CD14-positive monocyte (primary cell): Measurements from ENCODE around the gene MLYCD. TPM values are rescaled to one million over a fixed set of nuclear protein-coding genes. Genes with fewer than 3 reads are reported as not detected.

Source experiments
- DNase-seq, 3 donors: peaks; one replicate each; pipeline ENCODE4 v3.0.0-alpha.2; 2011 to 2022
- H2AFZ ChIP-seq: 2 replicates; pipeline ENCODE4 v1.6.0; 2012; ENCODE audit warnings: mild to moderate bottlenecking, low read depth, low read length, inconsistent platforms; ENCODE audit not compliant: insufficient read depth, poor library complexity, severe bottlenecking
- H3K27ac ChIP-seq, 2 donors: 1 replicate in 1 of 2; 2 replicates in 1 of 2; pipeline ENCODE4 v1.5.1; 2012 to 2013; ENCODE audit warnings: low read length in 2 of 2, control low read depth in 1 of 2, inconsistent platforms in 1 of 2, low read depth in 1 of 2, mild to moderate bottlenecking in 1 of 2
- H3K27me3 ChIP-seq, 2 donors: one replicate each; pipeline versions ENCODE4 v1.6.0 to v1.6.1; 2011 to 2013; ENCODE audit warnings: low read length in 2 of 2; ENCODE audit not compliant: control insufficient read depth in 2 of 2, insufficient read depth in 2 of 2
- H3K36me3 ChIP-seq, 2 donors: replicated peaks in 1 of 2; 1 replicate in 1 of 2; 2 replicates in 1 of 2; pipeline versions ENCODE4 v1.5.1 to v1.6.1; 2012 to 2013; ENCODE audit warnings: low read length in 2 of 2, control low read depth in 1 of 2, inconsistent platforms in 1 of 2, mild to moderate bottlenecking in 1 of 2; ENCODE audit not compliant: insufficient read depth in 2 of 2, control insufficient read depth in 1 of 2
- H3K4me1 ChIP-seq, 2 donors: 1 replicate in 1 of 2; 2 replicates in 1 of 2; pipeline versions ENCODE4 v1.5.1 to v1.6.1; 2012 to 2013; ENCODE audit warnings: low read length in 2 of 2, control low read depth in 1 of 2, inconsistent platforms in 1 of 2, mild to moderate bottlenecking in 1 of 2, moderate library complexity in 1 of 2; ENCODE audit not compliant: insufficient read depth in 2 of 2, control insufficient read depth in 1 of 2
- H3K4me2 ChIP-seq: replicated peaks from 2 replicates; pipeline ENCODE3; 2012; ENCODE audit warnings: low read length, moderate library complexity, mild to moderate bottlenecking; ENCODE audit not compliant: poor library complexity, severe bottlenecking; ENCODE audit errors: extremely low read depth
- H3K4me3 ChIP-seq, 3 experiments: fragments of 200-600 bp in 1 of 3; sonication (generic) in 1 of 3; replicated peaks in 1 of 3; 1 replicate in 2 of 3; 2 replicates in 1 of 3; pipeline ENCODE4 v1.5.1; 2011 to 2013; ENCODE audit warnings: low read length in 3 of 3, mild to moderate bottlenecking in 3 of 3, control low read depth in 2 of 3, low read depth in 2 of 3, inconsistent platforms in 1 of 3, moderate library complexity in 1 of 3
- H3K79me2 ChIP-seq: 2 replicates; pipeline ENCODE4 v1.6.0; 2012; ENCODE audit warnings: mild to moderate bottlenecking, control low read depth, inconsistent platforms, low read length, moderate library complexity; ENCODE audit not compliant: insufficient read depth
- H3K9ac ChIP-seq: 2 replicates; pipeline ENCODE4 v1.6.0; 2017; ENCODE audit warnings: low read length, mild to moderate bottlenecking; ENCODE audit not compliant: insufficient read depth, poor library complexity, severe bottlenecking
- H3K9me3 ChIP-seq, 2 donors: replicated peaks in 1 of 2; 1 replicate in 1 of 2; 2 replicates in 1 of 2; pipeline versions ENCODE4 v1.5.1 to v1.6.1; 2012 to 2013; ENCODE audit warnings: low read length in 2 of 2, control low read depth in 1 of 2; ENCODE audit not compliant: control insufficient read depth in 1 of 2, insufficient read depth in 1 of 2
- H4K20me1 ChIP-seq: 2 replicates; pipeline ENCODE4 v1.6.0; 2012; ENCODE audit warnings: mild to moderate bottlenecking, low read length, control low read depth, moderate library complexity; ENCODE audit not compliant: insufficient read depth
- H3K27ac Mint-ChIP-seq, 7 donors: one replicate each; pipeline ENCODE4 v1.8.0; 2020; ENCODE audit warnings: mild to moderate bottlenecking in 7 of 7, mixed read lengths in 7 of 7, moderate library complexity in 6 of 7, inconsistent platforms in 2 of 7
- H3K27me3 Mint-ChIP-seq, 3 donors: one replicate each; pipeline ENCODE4 v1.8.0; 2021 to 2022; ENCODE audit warnings: low read depth in 3 of 3, mild to moderate bottlenecking in 3 of 3, mixed read lengths in 3 of 3, moderate library complexity in 3 of 3, inconsistent platforms in 1 of 3
- H3K36me3 Mint-ChIP-seq, 2 donors: one replicate each; pipeline ENCODE4 v1.8.0; 2020; ENCODE audit warnings: mixed read lengths in 2 of 2, inconsistent platforms in 1 of 2, mild to moderate bottlenecking in 1 of 2
- H3K4me1 Mint-ChIP-seq: one replicate; pipeline ENCODE4 v1.8.0; 2020; ENCODE audit warnings: mild to moderate bottlenecking, mixed read lengths
- H3K4me3 Mint-ChIP-seq, 2 donors: one replicate each; pipeline ENCODE4 v1.8.0; 2020; ENCODE audit warnings: mild to moderate bottlenecking in 2 of 2, mixed read lengths in 2 of 2, moderate library complexity in 1 of 2
- H3K9me3 Mint-ChIP-seq, 7 donors: one replicate each; pipeline ENCODE4 v1.8.0; 2020 to 2022; ENCODE audit warnings: mixed read lengths in 7 of 7, mild to moderate bottlenecking in 6 of 7, moderate library complexity in 6 of 7, inconsistent platforms in 2 of 7
- CTCF ChIP-seq: fragments of 200-600 bp; IDR thresholded peaks from one replicate; pipeline ENCODE4 v1.8.0; 2022; ENCODE audit warnings: antibody characterized with exemption, mild to moderate bottlenecking
- WGBS: methylation state at CpG from one replicate; pipeline ENCODE4 v1.1.5; 2013; ENCODE audit warnings: missing lambda C conversion rate; ENCODE audit not compliant: insufficient coverage; 5-methylcytosine and 5-hydroxymethylcytosine counted together
- intact Hi-C, 2 donors: fragments of 100-400 bp; cut with micrococcal nuclease; formaldehyde crosslinking; loops; one replicate each; pipeline versions ENCODE4 v1.15.0 to v1.15.1; 2023
- polyA plus RNA-seq, 3 donors: library from polyadenylated mRNA; depleted of rRNA in 1 of 3; unstranded in 2 of 3; stranded (reverse) in 1 of 3; fragments of 300-500 nt in 2 of 3; fragments of >200 nt in 1 of 3; fragmentation: Illumina TruSeq in 2 of 3; gene quantifications; 1 replicate in 2 of 3; 2 replicates in 1 of 3; pipeline ENCODE4 v1.2.3, GENCODE V29; 2012 to 2021

Gene MLYCD
- polyA plus RNA-seq, 3 donors = 1.2 to 2.4 (median 1.3) TPM

GRCh38 chr16:83930730-83931500 lies 32.0 kb downstream of the MLYCD start:
- H2AFZ ChIP-seq = no peak overlapping the region
- H4K20me1 ChIP-seq = no peaks in the 10 kb centered on the region
- Mint-ChIP-seq H3K27ac (no peak overlapping the region), H3K4me1 (no peaks in the 10 kb centered on the region), H3K27me3 (peaks cover 2 to 3% (median 2%) of the 10 kb centered on the region in 3 donors), H3K36me3 (peaks cover 5 to 8% of the 10 kb centered on the region in 2 donors), H3K9me3 (no peaks in the 10 kb centered on the region), H3K4me3 (no peak overlapping the region)
- H3K4me3 ChIP-seq = no peak overlapping the region
- no peak overlapping the region for H3K9ac ChIP-seq
- no peaks in the 10 kb centered on the region for H3K4me1 ChIP-seq
- DNase-seq = no peak
- H3K36me3 ChIP-seq = no peaks in the 10 kb centered on the region
- no peaks in the 10 kb centered on the region for H3K79me2 ChIP-seq
- intact Hi-C loops = no loop called here
- no peaks in the 10 kb centered on the region for H3K9me3 ChIP-seq
- H3K4me2 ChIP-seq = no peak overlapping the region
- H3K27ac ChIP-seq = no peak overlapping the region
- 96% methylated on average over 18 of the region's 22 CpGs for WGBS
- no peaks in the 10 kb centered on the region for H3K27me3 ChIP-seq
- TF ChIP-seq CTCF = no peak

GRCh38 chr16:83931556-83931955 lies 32.6 kb downstream of the MLYCD start:
- H3K4me1 ChIP-seq = no peaks in the 10 kb centered on the region
- 95% methylated on average over 8 of the region's 17 CpGs for WGBS
- intact Hi-C loops = no loop called here
- no peaks in the 10 kb centered on the region for H3K36me3 ChIP-seq
- Mint-ChIP-seq H3K36me3 (peaks cover 5 to 8% of the 10 kb centered on the region in 2 donors), H3K27ac (peak overlapping the region in 1 of 7 donors; percentile 58), H3K4me3 (no peak overlapping the region), H3K27me3 (peaks cover 2 to 3% (median 2%) of the 10 kb centered on the region in 3 donors), H3K9me3 (no peaks in the 10 kb centered on the region), H3K4me1 (no peaks in the 10 kb centered on the region)
- H3K27me3 ChIP-seq = no peaks in the 10 kb centered on the region
- no peaks in the 10 kb centered on the region for H3K79me2 ChIP-seq
- no peak overlapping the region for H2AFZ ChIP-seq
- no peaks in the 10 kb centered on the region for H3K9me3 ChIP-seq
- no peak overlapping the region for H3K9ac ChIP-seq
- no peaks in the 10 kb centered on the region for H4K20me1 ChIP-seq
- H3K4me3 ChIP-seq = no peak overlapping the region
- H3K4me2 ChIP-seq = no peak overlapping the region
- TF ChIP-seq CTCF = no peak
- no peak for DNase-seq
- no peak overlapping the region for H3K27ac ChIP-seq
